ENCODE results near the gene HOXD3. TPM values are rescaled to one million over a fixed set of nuclear protein-coding genes. Genes with fewer than 3 reads are reported as not detected.

HOXD3 gene
- polyA plus RNA-seq, 1 of the 3 experiments (the other 2 are of a cell fraction): 0.81 TPM

- H3K4me2 ChIP-seq: no peak overlapping the region
- H3K4me3 ChIP-seq (ENCODE audit: low read depth in 2 of 2, low read length in 1 of 2): no peak overlapping the region
- POLR2A ChIA-PET: no interaction called here
- H3K9me3 ChIP-seq: no peaks in the 10 kb centered on the region
- no peaks in the 10 kb centered on the region for H3K9me2 ChIP-seq
- H4K20me1 ChIP-seq (ENCODE audit: insufficient read depth): no peaks in the 10 kb centered on the region
- H3K4me1 ChIP-seq (ENCODE audit: control insufficient read depth in 1 of 2, insufficient read depth in 2 of 2, low read depth in 1 of 2, low read length in 1 of 2): peaks cover 0 to 10% of the 10 kb centered on the region in 2 experiments; a peak in 1 of 4 replicates
- H3K36me3 ChIP-seq (replicated peaks in 1 of 2; ENCODE audit: control insufficient read depth in 1 of 2, insufficient read depth in 2 of 2, low read length in 1 of 2): peaks cover 0 to 3% of the 10 kb centered on the region in 2 experiments
- H3K9ac ChIP-seq: no peak overlapping the region
- H3F3A ChIP-seq (replicated peaks; ENCODE audit: insufficient read depth): no peaks in the 10 kb centered on the region
- H3K27me3 ChIP-seq (ENCODE audit: insufficient read depth): no peaks in the 10 kb centered on the region
- H3K27ac ChIP-seq (ENCODE audit: low read depth in 2 of 2, low read length in 1 of 2): no peak overlapping the region
- no peaks in the 10 kb centered on the region for H3K79me2 ChIP-seq (ENCODE audit: insufficient read depth)
- CTCF ChIA-PET: no interaction called here
- DNase-seq: no peak
- no peak overlapping the region for H2AFZ ChIP-seq (ENCODE audit: low read depth)
- TF ChIP-seq FOXJ3 (CRISPR knock-in tag; IDR thresholded peaks at IDR 0.05) (no peak), CHD2 (IDR thresholded peaks at IDR 0.05; ENCODE audit: low read length, partially characterized antibody) (no peak), POLR2AphosphoS5 (IDR thresholded peaks at IDR 0.05; ENCODE audit: low read depth, low read length) (no peak), FOSL2 (IDR thresholded peaks at IDR 0.05; ENCODE audit: borderline replicate concordance, low read depth) (no peak), GABPA (IDR thresholded peaks at IDR 0.05; ENCODE audit: low read depth) (no peak), RCOR1 (IDR thresholded peaks at IDR 0.05; ENCODE audit: low read length) (no peak), RFX5 (IDR thresholded peaks at IDR 0.05; ENCODE audit: low read length) (no peak), TEAD4 (IDR thresholded peaks at IDR 0.05; ENCODE audit: borderline replicate concordance, insufficient read depth) (no peak), GATA2 (CRISPR knock-in tag; IDR thresholded peaks at IDR 0.05) (no peak)
- TF ChIP-seq, protein P1, sequence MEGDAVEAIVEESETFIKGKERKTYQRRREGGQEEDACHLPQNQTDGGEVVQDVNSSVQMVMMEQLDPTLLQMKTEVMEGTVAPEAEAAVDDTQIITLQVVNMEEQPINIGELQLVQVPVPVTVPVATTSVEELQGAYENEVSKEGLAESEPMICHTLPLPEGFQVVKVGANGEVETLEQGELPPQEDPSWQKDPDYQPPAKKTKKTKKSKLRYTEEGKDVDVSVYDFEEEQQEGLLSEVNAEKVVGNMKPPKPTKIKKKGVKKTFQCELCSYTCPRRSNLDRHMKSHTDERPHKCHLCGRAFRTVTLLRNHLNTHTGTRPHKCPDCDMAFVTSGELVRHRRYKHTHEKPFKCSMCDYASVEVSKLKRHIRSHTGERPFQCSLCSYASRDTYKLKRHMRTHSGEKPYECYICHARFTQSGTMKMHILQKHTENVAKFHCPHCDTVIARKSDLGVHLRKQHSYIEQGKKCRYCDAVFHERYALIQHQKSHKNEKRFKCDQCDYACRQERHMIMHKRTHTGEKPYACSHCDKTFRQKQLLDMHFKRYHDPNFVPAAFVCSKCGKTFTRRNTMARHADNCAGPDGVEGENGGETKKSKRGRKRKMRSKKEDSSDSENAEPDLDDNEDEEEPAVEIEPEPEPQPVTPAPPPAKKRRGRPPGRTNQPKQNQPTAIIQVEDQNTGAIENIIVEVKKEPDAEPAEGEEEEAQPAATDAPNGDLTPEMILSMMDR (IDR thresholded peaks at IDR 0.05): no peak
- TF ChIP-seq, protein P2, sequence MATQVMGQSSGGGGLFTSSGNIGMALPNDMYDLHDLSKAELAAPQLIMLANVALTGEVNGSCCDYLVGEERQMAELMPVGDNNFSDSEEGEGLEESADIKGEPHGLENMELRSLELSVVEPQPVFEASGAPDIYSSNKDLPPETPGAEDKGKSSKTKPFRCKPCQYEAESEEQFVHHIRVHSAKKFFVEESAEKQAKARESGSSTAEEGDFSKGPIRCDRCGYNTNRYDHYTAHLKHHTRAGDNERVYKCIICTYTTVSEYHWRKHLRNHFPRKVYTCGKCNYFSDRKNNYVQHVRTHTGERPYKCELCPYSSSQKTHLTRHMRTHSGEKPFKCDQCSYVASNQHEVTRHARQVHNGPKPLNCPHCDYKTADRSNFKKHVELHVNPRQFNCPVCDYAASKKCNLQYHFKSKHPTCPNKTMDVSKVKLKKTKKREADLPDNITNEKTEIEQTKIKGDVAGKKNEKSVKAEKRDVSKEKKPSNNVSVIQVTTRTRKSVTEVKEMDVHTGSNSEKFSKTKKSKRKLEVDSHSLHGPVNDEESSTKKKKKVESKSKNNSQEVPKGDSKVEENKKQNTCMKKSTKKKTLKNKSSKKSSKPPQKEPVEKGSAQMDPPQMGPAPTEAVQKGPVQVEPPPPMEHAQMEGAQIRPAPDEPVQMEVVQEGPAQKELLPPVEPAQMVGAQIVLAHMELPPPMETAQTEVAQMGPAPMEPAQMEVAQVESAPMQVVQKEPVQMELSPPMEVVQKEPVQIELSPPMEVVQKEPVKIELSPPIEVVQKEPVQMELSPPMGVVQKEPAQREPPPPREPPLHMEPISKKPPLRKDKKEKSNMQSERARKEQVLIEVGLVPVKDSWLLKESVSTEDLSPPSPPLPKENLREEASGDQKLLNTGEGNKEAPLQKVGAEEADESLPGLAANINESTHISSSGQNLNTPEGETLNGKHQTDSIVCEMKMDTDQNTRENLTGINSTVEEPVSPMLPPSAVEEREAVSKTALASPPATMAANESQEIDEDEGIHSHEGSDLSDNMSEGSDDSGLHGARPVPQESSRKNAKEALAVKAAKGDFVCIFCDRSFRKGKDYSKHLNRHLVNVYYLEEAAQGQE (IDR thresholded peaks at IDR 0.05; ENCODE audit: low read depth, low read length): no peak
- WGBS (ENCODE audit: low lambda C conversion rate): 67% methylated on average over 2 of the region's 2 CpGs
Observed at GRCh38 chr2:176166272-176166671, 9.2 kb downstream of the HOXD3 start.

DNA sequence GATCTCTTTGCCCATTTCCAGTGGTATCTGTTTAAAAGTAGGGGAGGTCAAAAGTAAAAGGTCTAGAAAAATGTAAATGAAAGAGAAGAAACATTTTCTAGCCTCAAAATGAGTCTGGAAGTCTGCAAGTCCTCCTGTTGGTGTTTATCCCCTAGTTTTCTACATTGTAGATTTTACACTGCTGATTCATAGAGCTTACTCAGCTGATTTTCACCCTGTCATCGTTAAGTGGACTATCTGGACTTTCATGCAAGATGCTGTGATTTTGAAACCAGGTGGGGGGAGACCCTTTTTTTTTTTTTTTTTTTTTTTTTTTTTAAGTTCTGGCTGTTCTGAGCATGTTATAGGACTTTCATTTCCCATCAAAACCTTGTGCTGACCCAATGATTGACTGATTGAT, 10.3 kb downstream of the HOXD3 start:
- 53% methylated on average over 1 of the region's 1 CpG for WGBS (ENCODE audit: low lambda C conversion rate)
- TF ChIP-seq NFIC (IDR thresholded peaks at IDR 0.05; ENCODE audit: borderline replicate concordance): no peak
- TF ChIP-seq SIN3A (IDR thresholded peaks at IDR 0.05; ENCODE audit: borderline replicate concordance, low read depth, low read length): no peak
- TF ChIP-seq MEF2A (IDR thresholded peaks at IDR 0.05; ENCODE audit: borderline replicate concordance, low read depth): no peak
- no peak for TF ChIP-seq ELF1 (IDR thresholded peaks at IDR 0.05)
- TF ChIP-seq POLR2AphosphoS5 (IDR thresholded peaks at IDR 0.05; ENCODE audit: low read depth, low read length): no peak
- no peak for TF ChIP-seq GABPA (IDR thresholded peaks at IDR 0.05; ENCODE audit: low read depth)
- TF ChIP-seq RXRA (IDR thresholded peaks at IDR 0.05; ENCODE audit: borderline replicate concordance, low read depth): no peak
- no peak for TF ChIP-seq NRF1 (IDR thresholded peaks at IDR 0.05; ENCODE audit: low read depth, low read length)
- TF ChIP-seq EZH2phosphoT487 (IDR thresholded peaks at IDR 0.05; ENCODE audit: borderline replicate concordance, low read depth): no peak
- TF ChIP-seq MXI1 (IDR thresholded peaks at IDR 0.05; ENCODE audit: low read depth, low read length): no peak
- no peak for TF ChIP-seq YY1 (IDR thresholded peaks at IDR 0.05; ENCODE audit: low read depth)
- TF ChIP-seq SMC3 (IDR thresholded peaks at IDR 0.05; ENCODE audit: low read depth, low read length): no peak
- Histone ChIP-seq H3K27ac (ENCODE audit: low read depth in 2 of 2, low read length in 1 of 2) (no peak overlapping the region), H3K27me3 (ENCODE audit: insufficient read depth) (no peaks in the 10 kb centered on the region), H3K9ac (no peak overlapping the region), H3K36me3 (replicated peaks in 1 of 2; ENCODE audit: control insufficient read depth in 1 of 2, insufficient read depth in 2 of 2, low read length in 1 of 2) (peaks cover 0 to 4% of the 10 kb centered on the region in 2 experiments), H3K4me3 (ENCODE audit: low read depth in 2 of 2, low read length in 1 of 2) (no peak overlapping the region), H4K20me1 (ENCODE audit: insufficient read depth) (no peaks in the 10 kb centered on the region), H3K4me1 (ENCODE audit: control insufficient read depth in 1 of 2, insufficient read depth in 2 of 2, low read depth in 1 of 2, low read length in 1 of 2) (peaks cover 0 to 10% of the 10 kb centered on the region in 2 experiments; a peak in 1 of 4 replicates), H2AFZ (ENCODE audit: low read depth) (no peak overlapping the region), H3F3A (replicated peaks; ENCODE audit: insufficient read depth) (no peaks in the 10 kb centered on the region), H3K9me3 (no peaks in the 10 kb centered on the region), H3K9me2 (no peaks in the 10 kb centered on the region), H3K79me2 (ENCODE audit: insufficient read depth) (no peaks in the 10 kb centered on the region), H3K4me2 (no peak overlapping the region)
- ChIA-PET POLR2A (no interaction called here), CTCF (interaction anchor here (0.6 to 0.8 kb wide), 2 partner anchors 12 to 287 kb away, joined by 3 to 4 read pairs; no protein-coding TSS in a partner anchor)
- no peak for DNase-seq
